Stimulated activated CD8-positive, alpha-beta memory T cell treated with anti-CD3 and anti-CD28 coated beads, Interleukin-15, amount 100 ng/mL, for 24 hours (primary cell): ENCODE data around the gene FEM1C.

Experiments
- DNase-seq: peaks from one replicate; pipeline ENCODE4 v3.0.0-alpha.2; 2020; ENCODE audit warnings: low read depth

The FEM1C gene

DNA sequence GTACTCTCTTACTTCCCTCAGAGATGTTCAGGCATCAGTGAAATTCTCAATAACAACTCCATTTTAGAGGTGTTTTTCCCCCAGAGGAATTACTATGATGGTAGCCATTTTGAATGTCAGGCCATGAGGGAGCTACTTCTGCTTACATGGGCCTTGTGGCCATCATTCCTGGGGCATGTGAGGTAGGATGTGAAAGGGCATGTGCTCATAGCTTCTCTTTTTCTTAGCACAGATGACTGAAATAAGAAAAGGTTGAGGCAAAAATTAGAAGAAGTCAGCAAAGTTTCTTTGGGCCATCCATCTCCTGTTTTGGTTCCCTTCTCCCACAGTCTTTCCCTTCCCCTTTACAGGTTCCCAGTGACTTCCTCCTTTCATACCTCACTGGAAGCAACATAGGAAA is 68.8 kb downstream of the FEM1C start:
- DNase-seq, result no peak

DNA sequence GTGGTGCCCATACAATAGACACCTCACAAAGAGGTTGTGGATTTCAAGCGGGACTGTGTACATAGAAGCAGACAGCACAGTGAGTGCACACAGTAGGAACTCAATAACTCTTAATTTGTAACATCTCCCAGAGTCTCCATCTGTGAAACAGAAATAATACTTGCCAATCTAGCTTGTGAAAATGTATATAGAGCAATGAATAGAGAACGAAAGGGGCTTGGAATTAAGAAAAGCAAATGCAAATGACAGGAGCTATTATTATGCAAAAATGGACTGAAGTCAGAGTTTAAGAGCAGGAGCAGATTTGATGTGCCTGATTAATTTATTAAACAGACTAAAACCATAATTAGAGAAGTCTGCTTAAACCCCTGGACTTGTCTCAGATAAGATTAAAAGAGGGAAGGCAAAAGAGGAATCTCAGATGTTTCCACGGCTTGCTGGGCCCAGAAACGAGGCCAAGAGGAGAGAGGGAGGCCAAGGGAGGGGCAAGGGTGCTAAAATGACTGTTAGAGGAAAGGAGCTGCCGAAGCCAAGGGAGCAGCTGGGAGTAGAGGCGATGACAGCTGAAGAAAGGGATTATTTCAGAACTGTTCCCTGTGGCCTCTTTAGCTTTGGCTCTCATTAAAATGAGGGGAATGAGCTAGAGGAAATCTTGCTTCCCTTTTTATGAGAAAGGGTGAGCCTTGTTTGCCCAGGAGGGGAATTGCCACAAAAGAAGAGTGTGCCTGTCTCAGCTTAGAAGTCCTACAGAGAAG is 72.1 kb downstream of the FEM1C start:
- no peak for DNase-seq

DNA sequence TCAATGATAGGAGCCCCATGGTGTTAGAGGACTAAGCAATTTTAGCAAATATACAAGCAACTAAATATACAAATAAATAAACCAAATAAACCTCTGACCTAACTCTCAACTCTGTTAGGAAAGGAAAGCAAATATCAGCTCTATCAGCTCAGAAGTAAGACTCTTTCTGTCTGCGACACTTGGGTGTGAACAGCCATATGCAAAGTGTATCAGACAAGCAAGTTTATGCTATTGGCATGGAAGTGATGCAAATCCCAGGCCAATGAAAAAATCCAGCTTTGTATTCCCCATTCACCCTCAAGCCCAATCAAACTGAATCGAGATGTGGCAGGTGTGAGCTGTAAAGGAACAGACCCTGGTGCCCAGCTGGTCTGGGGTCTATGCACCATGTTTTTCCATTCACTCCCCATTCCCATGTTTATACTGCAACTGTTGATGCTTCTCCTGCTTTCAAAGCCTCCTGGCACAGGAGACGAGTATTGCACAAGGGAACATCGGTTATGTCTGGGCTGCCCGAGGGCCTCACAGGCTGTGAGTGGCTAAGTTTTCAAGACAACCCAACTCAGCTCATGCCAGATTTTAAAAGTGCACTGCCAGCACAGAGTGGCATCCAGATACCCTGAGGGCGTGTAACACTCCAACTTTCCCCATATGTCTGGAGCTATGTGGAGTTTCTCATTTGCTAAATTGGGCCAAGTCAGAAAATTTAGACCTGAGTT is 73.1 kb downstream of the FEM1C start:
- no peak for DNase-seq

DNA sequence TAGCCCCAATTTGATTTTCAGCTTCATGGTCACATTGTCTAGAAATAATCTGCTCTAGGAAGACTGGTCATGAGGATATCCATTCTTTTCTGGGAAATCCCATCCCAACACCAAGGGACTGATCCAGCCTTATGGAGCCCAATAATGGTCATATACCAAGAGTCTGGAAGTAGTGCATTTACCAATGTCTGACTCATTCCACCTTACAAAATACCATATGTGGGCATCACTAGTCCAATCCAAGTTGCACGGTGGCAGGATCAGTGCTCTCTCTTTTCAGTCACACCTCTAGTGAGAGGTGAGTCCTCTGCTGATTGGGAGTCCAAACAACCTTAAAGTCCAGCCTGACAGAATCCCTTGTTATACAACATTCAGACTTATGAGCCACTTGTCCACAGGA is 73.7 kb downstream of the FEM1C start:
- no peak for DNase-seq
